HG03159 (cell line): ENCODE results near the gene RPL6.
"Not testable (repeated sequence)": the region's sequence is repeated elsewhere in the genome, so short reads cannot be mapped to it uniquely, and the experiment has no call there.

Source experiments
- ATAC-seq: cut with Tn5 transposase; IDR thresholded peaks from one replicate; pipeline ENCODE4 v1.9.1; 2021; ENCODE audit warnings: mild to moderate bottlenecking, moderate library complexity; ENCODE audit not compliant: unreplicated experiment

Gene RPL6

DNA sequence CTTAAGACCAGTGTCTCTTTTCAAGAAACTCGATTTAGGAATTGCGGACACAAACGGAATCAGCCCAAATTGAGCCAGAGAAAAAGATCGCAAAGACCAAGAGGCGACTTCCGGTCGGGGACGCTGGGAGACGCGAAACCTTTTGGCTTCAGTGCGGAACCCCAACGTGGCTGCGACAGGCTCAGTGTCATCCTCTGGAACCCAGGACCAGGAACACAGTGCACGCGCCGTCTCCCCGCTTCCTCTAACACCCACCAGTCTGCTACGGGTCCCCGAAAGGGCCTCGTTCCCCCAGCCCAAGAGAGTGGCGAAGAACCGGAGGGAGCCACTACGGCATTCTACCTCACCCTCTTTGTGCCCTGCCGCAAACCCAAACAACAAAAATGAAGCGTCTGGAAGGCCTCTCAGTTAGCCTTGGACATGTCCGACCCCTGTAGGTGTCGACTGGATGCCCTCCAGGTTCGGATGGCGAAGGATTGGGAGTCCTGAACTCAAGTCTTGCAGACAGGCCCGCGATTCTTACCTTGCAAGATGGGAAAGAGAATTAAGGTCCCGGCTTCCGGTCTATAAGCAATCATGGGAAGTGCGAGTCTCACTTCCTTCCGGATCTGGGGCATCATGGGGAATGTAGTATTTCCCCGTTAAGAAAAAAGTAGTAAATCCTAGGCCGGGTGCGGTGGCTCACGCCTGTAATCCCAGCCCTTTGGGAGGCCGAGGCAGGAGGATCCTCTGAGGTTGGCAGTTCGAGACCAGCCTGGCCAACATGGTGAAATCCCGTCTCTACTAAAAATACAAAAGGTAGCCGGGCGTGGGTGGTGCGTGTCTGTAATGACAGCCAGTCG lies at the start of gene RPL6:
Gene RPL6 (minus strand): TSS at position 542 of the 842 bp plus-strand sequence. CDS start 949 bp downstream, outside the sequence.
- ATAC-seq, result peak; percentile 87

DNA sequence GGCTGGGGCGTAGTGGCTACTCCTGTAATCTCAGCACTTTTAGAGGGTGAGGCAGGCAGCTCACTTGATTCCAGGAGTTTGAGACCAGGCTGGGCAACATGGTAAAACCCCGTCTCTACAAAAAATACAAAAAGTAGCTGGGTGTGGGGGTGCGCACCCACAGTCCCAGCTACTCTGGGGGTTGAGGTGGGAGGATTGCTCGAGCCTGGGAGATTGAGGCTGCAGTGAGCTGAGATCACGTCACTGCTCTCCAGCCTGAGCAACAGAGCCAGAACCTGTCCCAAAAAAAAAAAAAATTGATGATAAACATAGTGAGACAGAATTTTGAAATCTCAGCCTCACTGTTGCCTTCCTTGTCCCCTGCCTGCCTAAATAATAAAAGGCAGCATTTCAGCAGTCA lies 49.3 kb upstream of the RPL6 start:
- no peak for ATAC-seq

DNA sequence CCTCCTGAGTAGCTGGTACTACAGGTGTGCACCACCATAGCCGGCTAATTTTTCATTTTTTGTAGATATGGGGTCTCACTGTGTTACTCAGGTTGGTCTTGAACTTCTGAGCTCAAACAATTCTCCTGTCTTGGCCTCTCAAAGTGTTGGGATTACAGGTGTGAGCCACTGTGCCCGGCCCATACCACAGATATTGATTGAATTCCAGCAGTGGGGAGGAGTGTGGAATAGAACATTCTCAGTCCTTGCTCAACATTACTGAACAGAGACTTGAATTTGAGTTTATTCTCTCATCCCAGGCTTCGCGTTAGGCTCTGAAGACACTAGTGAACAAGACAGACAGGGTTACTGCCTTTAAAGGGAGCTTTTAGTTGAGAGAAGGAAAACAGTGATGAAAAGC lies 48.9 kb upstream of the RPL6 start:
- no peak for ATAC-seq

DNA sequence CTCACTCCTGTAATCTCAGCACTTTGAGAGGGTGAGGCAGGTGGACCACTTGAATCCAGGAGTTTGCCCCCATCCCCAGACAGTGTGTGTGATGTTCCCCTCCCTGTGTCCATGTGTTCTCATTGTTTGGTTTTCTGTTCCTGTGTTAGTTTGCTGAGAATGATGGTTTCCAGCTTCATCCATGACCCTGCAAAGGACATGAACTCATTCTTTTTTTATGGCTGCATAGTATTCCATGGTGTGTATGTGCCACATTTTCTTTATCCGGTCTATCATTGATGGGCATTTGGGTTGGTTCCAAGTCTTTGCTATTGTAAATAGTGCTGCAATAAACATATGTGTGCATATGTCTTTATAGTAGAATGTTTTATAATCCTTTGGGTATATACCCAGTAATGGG lies 47.7 kb upstream of the RPL6 start:
- not testable (repeated sequence) for ATAC-seq

DNA sequence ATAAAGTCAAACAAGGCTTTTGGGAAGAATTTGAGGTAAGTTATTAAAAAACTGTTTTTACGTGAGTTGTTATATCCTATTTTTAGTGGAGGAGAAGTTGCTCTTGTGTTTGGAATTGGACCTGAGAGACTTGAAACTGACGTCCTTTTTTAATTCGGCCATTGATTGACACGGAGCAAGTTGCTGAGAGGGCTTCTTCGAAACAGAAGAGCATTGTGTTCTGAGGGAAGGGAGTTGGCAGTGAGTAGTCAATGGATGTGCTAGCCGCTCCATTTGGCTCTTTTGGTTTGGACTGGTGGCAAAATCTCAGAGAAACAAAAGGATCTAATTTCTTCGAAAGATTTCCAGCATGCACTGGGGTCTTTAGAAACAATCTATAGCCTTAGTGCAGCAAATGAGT lies 46.6 kb upstream of the RPL6 start:
- no peak for ATAC-seq

DNA sequence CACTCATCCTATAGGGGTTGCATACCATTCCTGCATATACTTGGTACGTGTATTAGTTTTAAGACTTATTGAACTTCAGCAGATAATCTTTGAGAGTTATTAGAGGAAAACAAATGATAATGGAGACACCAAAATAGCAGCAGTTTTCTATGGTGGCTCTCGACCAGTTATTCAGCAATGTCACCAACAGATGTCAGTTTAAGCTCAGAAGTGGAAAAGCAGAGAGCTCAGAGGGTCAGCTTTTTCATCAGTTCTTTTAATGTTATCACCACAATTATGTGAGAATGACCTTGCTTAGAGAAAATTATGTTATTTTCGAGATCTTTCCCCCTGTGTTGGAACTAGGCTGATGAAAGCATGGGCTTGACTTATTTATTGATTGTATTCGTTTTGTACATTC lies 41.3 kb upstream of the RPL6 start:
- no peak for ATAC-seq

DNA sequence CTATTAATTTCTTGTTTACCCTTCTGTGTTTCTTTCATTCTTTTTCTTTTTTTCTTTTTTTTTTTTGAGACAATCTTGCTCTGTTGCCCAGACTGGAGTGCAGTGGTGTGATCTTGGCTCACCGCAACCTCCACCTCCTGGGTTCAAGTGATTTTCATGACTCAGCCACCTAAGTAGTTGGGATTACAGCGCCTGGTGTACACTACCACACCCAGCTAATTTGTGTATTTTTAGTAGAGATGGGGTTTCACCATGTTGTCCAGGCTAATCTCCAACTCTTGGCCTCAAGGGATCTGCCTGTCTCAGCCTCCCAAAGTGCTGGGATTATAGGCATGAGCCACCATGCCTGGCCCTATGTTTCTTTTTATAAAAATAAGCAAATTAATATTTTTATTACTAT lies 38.8 kb upstream of the RPL6 start:
- not testable (repeated sequence) for ATAC-seq

DNA sequence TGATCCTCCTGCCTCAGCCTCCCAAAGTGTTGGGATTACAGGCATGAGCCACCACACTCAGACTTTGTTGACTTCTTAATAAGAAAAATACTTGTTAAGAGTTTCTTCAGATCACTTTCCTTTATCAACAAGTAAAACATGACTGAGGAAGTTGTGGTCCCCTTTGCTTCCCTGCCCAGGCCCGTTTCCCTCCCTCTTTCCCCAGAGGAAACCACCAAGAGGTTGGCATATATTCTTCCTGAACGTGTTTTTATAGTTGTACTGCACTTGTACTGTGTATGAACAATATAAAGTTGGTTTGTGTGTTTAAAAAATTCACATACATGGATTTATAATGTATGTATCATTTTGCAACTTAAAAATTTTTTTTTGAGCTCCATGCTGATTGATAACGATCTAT lies 37.7 kb upstream of the RPL6 start:
- no peak for ATAC-seq

DNA sequence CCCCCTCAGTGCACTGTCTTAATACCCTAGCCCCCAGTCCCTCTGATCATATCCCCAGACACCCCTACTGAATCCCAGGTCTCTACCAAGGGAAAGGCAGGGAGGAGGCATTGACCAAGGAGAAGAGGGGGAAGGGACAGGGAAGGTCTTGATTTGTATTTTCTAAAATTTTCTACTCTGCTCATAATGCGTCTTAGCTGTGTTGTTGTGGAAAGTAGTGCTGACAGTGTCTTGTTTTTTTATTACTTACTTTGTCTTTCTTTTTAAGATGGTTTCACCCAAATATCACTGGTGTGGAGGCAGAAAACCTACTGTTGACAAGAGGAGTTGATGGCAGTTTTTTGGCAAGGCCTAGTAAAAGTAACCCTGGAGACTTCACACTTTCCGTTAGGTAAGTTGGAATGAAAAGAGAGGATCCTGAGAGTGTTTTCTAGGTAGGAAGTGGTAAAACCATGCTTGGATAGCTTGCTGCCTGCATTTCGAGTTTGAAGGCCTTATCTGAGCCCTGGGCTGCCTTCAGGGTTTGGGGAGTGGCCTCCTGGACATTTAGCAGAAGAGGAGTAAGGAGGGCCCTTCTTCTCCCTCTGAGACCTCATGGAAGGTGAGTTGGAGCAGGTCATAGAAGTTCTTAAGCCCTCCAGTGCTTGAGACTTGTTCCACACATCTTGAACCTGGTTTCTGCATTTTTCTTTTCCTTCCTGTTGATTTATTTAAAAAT lies 36.8 kb upstream of the RPL6 start:
- ATAC-seq, result no peak

DNA sequence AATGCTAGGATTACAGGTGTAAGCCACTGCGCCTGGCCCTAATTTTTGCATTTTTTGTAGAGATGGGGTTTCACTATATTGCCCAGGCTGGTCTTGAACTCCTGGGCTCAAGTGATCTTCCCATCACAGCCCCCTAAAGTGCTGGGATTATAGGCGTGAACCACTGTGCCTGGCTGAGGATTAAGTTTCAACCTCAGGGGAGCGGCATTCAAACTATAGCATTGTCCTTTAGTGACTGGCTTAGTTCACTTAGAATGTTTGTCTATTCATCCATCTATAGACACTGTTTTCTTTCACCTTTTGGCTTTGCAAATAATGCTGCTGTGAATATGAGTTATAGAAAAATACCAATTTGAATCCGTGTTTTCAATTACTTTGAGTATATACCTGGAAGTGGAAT lies 34.5 kb upstream of the RPL6 start:
- ATAC-seq, result no peak

DNA sequence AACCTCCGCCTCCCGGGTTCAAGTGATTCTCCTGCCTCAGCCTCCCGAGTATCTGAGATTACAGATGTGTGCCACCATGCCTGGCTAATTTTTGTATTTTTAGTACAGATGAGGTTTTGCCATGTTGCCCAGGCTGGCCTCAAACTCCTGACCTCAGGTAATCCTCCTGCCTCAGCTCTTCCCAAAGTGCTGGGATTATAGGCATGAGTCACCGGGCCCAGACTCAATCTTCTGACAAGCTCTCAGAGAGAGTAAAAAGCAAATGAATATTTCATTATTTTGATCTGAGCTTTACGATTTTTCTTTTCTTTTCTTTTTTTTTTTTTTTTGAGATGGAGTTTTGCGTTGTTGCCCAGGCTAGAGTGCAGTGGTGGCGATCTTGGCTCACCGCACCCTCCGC lies 31.2 kb upstream of the RPL6 start:
- ATAC-seq, result not testable (repeated sequence)

DNA sequence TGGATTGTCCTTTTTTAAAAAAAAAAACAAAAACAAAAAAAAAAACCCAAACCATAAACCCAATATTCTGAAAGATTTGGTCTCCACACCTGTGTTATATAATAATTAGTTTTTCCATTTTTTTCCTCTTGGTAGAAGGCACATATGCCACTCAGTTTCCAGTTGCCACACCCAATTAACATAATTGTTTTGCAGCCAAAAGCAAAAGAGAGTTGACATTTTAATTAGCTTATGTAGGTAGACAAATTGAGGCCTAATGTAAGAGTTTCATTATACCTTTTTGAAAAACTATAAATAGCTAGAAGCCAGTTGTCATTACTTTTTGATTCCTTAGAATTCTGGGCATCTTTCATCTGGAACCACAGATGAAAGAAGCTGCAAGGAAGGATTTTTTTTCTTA lies 30.4 kb upstream of the RPL6 start:
- no peak for ATAC-seq

DNA sequence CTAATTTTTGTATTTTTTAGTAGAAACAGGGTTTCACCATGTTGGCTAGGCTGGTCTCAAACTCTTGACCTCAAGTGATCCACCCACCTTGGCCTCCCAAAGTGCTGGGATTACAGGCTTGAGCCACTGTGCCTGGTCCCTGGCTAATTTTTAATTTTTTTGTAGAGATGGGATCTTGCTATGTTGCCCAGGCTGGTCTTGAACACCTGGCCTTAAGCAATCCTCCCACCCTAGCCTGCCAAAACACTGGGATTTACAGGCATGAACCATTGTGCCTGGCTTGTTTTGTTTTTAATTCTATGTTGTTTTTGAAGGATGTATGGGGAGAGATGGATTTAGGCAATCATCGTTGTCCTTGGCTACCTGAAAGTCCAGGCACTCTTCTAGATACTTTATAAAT lies 29.2 kb upstream of the RPL6 start:
- not testable (repeated sequence) for ATAC-seq

DNA sequence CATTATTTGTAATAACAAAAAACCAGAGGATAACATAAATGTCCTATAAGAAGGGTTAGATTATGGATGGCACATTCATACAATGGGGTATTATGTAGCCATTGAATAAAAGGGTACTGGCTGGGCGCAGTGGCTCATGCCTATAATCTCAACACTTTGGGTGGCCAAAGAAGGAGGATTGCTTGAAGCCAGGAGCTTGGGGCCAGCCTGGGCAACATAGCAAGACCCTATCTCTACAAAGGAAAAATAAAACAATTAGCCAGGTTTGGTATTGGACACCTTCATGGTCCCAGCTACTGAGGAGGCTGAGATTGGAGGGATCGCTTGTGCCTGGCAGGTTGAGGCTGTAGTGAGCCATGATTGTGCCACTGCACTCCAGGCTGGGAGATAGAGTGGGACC lies 24.1 kb upstream of the RPL6 start:
- no peak for ATAC-seq

DNA sequence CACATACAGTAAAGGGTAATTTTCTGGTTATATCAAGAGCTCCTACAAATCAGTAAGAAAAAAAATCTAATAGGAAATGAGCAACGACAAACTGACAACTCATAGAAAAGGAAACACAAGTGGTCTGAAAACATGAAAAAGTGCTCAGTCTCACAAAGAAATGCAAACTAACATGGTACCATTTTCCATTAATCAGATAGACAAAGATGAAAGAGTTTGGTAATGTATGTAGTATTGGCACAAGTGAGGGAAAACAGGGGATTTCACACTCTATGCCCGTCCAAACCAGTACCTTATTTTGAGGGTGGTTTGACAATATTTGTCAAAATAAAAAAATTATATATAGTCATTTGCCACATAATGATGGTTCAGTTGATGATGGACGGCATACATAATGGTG lies 22.6 kb upstream of the RPL6 start:
- no peak for ATAC-seq

DNA sequence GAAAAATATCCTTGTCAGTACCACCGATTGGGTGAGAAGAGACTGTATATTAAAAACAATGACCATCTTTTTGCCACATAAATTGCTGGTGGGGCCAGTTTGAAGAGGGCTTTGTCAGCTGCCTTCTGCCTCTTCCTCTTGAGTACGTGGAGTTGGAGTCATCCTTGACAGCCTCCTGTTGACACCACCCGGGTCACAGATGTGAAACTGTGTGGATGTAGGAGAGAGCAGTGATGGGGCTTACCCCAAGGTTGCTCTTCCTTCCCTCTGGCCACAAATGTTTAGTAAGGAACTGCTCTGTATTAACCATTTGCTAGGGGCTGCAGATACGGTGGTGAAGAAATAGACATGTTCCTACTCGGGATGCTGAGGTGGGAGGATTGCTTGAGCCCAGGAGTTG lies 21.5 kb upstream of the RPL6 start:
- ATAC-seq, result no peak

DNA sequence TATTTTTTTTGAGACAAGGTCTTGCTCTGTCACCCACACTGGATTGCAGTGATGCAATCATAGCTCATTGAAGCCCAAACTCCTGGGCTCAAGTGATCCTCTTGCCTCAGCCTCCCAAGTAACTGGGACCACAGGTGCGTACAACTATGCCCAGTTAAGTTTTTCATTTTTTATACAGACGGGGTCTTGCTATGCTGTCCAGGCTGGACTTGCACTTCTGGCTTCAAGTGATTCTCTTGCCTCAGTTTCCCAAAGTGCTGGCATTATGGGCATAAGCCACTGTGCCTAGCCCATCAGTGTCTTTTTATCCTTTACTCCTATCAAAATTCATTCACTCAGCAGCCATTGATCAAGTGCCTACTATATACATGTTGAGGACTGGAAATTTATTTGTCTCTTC lies 18.4 kb upstream of the RPL6 start:
- ATAC-seq, result no peak

DNA sequence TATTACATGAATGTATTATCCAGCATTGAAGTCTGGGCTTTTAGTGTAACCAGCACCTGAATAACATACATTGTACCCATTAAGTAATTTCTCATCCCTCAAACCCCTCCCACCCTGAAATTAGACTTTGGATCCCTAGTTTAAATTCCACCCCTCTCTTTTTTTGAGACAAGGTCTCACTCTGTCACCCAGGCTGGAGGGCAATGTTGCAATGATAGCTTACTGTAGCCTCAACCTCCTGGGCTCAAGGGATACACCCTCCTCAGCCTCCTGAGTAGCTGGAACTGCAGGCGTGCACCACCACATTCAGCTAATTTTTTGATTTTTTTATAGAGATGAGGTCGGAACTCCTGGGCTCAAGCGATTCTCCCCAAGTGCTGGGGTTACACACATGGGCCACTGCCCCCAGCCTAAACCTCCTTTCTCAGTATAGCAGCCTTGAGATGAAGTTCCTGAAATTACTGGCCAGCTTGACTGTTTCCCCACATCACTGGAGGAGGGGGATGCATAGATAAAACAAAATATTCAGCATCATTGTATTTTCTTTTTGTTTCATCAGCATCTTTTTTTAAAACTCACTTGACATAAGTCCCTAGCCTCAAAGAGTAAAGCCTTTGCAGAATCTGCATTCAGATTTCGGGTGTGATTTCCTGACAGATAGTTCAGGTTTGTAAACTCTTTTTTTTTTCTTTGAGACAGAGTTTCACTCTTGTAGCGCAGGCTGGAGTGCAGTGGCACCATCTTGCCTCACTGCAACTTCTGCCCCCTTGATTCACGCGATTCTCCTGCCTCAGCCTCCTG lies 16.4 kb upstream of the RPL6 start:
- no peak for ATAC-seq

DNA sequence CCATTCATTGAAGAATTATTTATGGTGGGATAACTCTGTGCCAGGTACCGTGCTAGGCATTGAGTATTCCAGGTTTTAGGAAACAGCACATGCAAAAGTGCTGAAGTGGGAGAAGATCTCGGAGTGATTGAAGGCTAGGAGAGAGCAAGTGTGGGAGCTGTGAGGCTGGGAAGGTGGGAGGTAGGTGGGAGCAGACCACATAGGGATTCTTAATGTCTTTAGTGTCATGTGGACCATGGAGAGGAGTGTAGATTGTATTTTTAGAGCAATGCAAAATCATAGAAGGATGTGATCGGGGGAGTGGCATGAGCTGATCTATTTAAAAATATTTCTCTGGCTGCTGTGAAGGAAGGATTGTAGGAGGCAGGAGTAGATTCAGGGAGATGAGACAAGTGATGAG lies 14.7 kb upstream of the RPL6 start:
- no peak for ATAC-seq

DNA sequence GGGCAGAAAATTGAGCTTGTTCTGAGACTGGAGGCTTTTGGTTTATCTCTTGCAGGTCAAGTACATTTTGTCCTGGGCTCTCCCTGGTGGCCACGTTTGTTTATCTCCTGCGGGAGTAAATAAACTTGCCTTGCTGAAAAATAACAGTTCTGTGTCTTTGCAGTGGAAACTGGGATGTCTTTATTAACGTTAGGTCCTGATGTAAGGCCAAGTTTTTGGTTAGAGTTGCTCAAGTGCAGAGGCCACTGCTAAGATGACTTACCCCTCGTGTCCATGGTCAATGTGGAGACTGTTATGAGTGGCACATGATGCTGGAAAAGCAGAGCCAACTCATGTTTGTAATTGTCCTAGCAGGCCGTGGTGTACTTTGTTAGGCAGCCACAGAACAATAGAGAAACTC lies 13.1 kb upstream of the RPL6 start:
- ATAC-seq, result no peak

DNA sequence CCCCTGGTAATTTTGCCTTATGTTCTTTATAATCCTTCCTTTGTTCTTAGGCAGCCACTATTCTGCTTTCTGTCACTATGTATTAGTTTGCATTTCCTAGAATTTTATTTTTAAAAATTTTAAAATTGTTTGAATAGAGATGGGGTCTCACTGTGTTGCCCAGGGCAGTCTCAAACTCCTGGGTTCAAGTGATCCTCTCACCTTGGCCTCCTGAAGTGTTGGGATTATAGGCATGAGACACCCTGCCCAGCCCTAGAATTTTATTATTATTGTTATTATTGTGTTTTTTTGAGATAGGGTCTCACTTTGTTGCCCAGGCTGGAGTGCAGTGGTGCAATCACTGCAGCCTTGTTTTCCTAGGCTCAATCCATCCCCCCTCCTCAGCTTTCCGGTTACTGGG lies 12.0 kb upstream of the RPL6 start:
- no peak for ATAC-seq

DNA sequence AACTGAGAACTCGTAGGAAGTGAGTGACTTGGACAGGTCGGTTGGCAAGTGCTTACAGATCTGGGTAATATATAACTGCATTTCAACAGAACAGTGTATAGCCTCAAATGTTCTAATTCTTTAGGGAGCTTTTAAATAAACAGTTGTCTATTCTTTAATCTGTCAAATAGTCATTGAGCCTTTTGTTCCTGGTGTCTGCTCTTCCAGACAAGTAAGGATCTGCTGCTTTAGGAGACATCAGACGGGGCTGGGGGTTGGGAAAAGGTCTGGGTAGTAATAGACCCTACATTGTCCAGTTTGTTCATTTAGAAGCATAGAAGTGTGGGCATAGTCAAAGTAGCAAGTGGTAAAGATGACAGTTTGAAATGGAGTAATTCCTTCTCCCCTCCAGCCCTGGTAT lies 11.3 kb upstream of the RPL6 start:
- no peak for ATAC-seq
